GM23248 (cell line): ENCODE data around the gene ZNF385D. TPM values are rescaled to one million over a fixed set of nuclear protein-coding genes. Genes with fewer than 3 reads are reported as not detected.

ENCODE experiments used
- DNase-seq: peaks from one replicate; pipeline ENCODE4 v3.0.0-alpha.2; 2015
- H2AFZ ChIP-seq: fragments of 200-600 bp; sonication (generic); 2 replicates; pipeline ENCODE4 v1.6.1; 2016; ENCODE audit warnings: antibody characterized with exemption
- H3F3A ChIP-seq: fragments of 200-600 bp; sonication (generic); 2 replicates; pipeline ENCODE4 v1.6.1; 2016; ENCODE audit warnings: mild to moderate bottlenecking, antibody characterized with exemption, mixed run types; ENCODE audit not compliant: insufficient read depth
- H3K27ac ChIP-seq: fragments of 200-600 bp; sonication (generic); 2 replicates; pipeline ENCODE4 v1.5.1; 2016; ENCODE audit warnings: mild to moderate bottlenecking
- H3K27me3 ChIP-seq: fragments of 200-600 bp; sonication (generic); replicated peaks from 2 replicates; pipeline ENCODE4 v1.6.1; 2016; ENCODE audit warnings: mild to moderate bottlenecking; ENCODE audit not compliant: insufficient read depth
- H3K36me3 ChIP-seq: fragments of 200-600 bp; sonication (generic); 2 replicates; pipeline ENCODE4 v1.6.1; 2016; ENCODE audit warnings: low read depth, mild to moderate bottlenecking
- H3K4me1 ChIP-seq: fragments of 200-600 bp; sonication (generic); 2 replicates; pipeline ENCODE4 v1.6.1; 2016; ENCODE audit warnings: mild to moderate bottlenecking; ENCODE audit not compliant: insufficient read depth
- H3K4me2 ChIP-seq: fragments of 200-600 bp; sonication (generic); one replicate; pipeline ENCODE4 v1.6.1; 2016; ENCODE audit warnings: mild to moderate bottlenecking; ENCODE audit not compliant: unreplicated experiment
- H3K4me3 ChIP-seq: fragments of 200-600 bp; sonication (generic); 2 replicates; pipeline ENCODE4 v1.5.1; 2016; ENCODE audit warnings: mild to moderate bottlenecking
- H3K79me2 ChIP-seq: fragments of 200-600 bp; sonication (generic); 2 replicates; pipeline ENCODE4 v1.6.1; 2016; ENCODE audit warnings: mild to moderate bottlenecking; ENCODE audit not compliant: insufficient read depth
- H3K9ac ChIP-seq: fragments of 200-600 bp; sonication (generic); 2 replicates; pipeline ENCODE4 v1.6.1; 2016; ENCODE audit warnings: mild to moderate bottlenecking
- H3K9me2 ChIP-seq: fragments of 200-600 bp; sonication (generic); 2 replicates; pipeline ENCODE4 v1.6.1; 2016; ENCODE audit warnings: mixed run types, mild to moderate bottlenecking, moderate library complexity; ENCODE audit not compliant: insufficient read depth
- H3K9me3 ChIP-seq: fragments of 200-600 bp; sonication (generic); one replicate; pipeline ENCODE4 v1.6.1; 2017; ENCODE audit warnings: low read depth
- H4K20me1 ChIP-seq: fragments of 200-600 bp; sonication (generic); 2 replicates; pipeline ENCODE4 v1.6.0; 2016; ENCODE audit not compliant: insufficient read depth
- EZH2 ChIP-seq: fragments of 200-600 bp; sonication (generic); IDR thresholded peaks from 2 replicates; pipeline ENCODE4 v1.6.1; 2018; ENCODE audit warnings: antibody characterized with exemption, mild to moderate bottlenecking; ENCODE audit not compliant: insufficient read depth, poor library complexity, severe bottlenecking
- EZH2phosphoT487 ChIP-seq: fragments of 200-600 bp; sonication (generic); IDR thresholded peaks from 2 replicates; pipeline ENCODE4 v1.6.1; 2018; ENCODE audit warnings: antibody characterized with exemption, moderate library complexity, mild to moderate bottlenecking, low read depth; ENCODE audit not compliant: insufficient read depth
- WGBS, 2 experiments: methylation state at CpG; one replicate each; pipeline ENCODE4 v1.1.6; 2015 to 2017; ENCODE audit warnings: low lambda C conversion rate in 2 of 2, low coverage in 1 of 2; ENCODE audit errors: missing lambda C conversion rate in 2 of 2; 5-methylcytosine and 5-hydroxymethylcytosine counted together
- in situ Hi-C: fragments of 300-500 bp; cut with MboI; formaldehyde crosslinking; loops from 2 replicates; pipeline ENCODE4 v1.15.0; 2020
- polyA plus RNA-seq: library from polyadenylated mRNA; unstranded; fragments of >200 nt; fragmentation: Nextera tagmentation; extraction: Ambion mirVana; gene quantifications from 2 replicates; pipeline ENCODE4 v1.2.1, GENCODE V29; 2016
- total RNA-seq: library from RNA; depleted of rRNA; stranded (reverse); fragments of >200 nt; shearing (Covaris generic); gene quantifications from 2 replicates; pipeline ENCODE4 v1.2.3, GENCODE V29; 2014

Gene ZNF385D
- total and polyA plus RNA-seq, 2 experiments from 2014 or later: 0.97 to 13.8 TPM

DNA sequence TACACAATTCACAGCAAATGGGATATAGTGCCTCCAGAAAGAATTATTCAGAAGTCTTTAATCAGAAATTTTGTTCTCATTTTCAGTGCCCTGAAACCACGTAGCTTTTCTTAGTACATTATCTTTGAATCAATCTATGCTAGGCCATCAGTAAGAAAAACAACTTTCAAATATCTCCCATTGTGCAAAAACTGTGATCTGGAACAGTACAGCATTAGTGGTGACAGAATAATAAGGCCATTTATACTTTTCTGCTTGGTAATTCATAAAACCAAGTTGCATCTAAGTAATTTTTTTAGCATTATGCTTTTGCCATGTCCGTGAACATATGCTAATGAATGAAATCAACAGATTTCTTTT is 35.4 kb upstream of the ZNF385D start:
- H3K4me1 ChIP-seq: no peaks in the 10 kb centered on the region
- DNase-seq: no peak
- H3K4me2 ChIP-seq: no peak overlapping the region
- in situ Hi-C loops: no loop called here
- H3F3A ChIP-seq: no peaks in the 10 kb centered on the region
- 73 to 78% methylated on average over 2 of the region's 2 CpGs for WGBS, 2 experiments
- H3K79me2 ChIP-seq: no peaks in the 10 kb centered on the region
- H3K27ac ChIP-seq: no peak overlapping the region
- no peak overlapping the region for H3K4me3 ChIP-seq
- no peak for TF ChIP-seq EZH2
- no peak for TF ChIP-seq EZH2phosphoT487
- no peaks in the 10 kb centered on the region for H3K9me3 ChIP-seq
- no peaks in the 10 kb centered on the region for H4K20me1 ChIP-seq
- no peaks in the 10 kb centered on the region for H3K9me2 ChIP-seq
- H3K36me3 ChIP-seq: no peaks in the 10 kb centered on the region
- H2AFZ ChIP-seq: no peak overlapping the region
- H3K27me3 ChIP-seq: no peaks in the 10 kb centered on the region
- no peak overlapping the region for H3K9ac ChIP-seq

DNA sequence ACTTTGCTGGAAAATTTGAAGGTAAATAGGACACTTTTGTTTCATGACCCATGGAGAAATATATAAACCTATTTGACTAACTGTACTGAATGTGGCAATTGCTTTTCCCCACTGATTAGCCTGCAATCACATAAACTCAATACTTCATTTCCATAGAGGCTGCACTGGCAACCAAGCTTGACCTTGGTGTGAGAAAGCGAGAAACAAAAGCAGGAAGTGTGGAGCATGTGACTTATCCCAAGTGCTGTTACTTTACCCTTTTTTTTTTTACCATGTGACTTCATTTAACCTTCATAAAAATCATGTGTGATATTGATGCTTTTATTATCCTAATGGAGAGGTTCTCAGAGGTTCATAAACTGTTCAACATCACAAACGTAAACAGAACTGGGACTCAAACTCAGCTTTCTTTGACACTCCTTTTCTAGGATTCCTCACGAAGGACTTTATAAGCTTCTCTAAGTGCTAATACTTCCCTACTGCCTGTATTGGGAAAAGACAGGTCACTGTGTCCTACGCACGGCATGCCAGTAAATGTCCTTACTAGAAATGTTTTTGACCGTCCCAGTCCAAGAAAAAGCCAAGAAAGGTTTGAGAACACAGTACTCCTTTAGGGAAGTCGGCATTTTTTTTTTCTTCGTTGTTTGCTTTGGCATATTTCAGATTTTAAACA is 34.9 kb upstream of the ZNF385D start:
- H3K9ac ChIP-seq: no peak overlapping the region

DNA sequence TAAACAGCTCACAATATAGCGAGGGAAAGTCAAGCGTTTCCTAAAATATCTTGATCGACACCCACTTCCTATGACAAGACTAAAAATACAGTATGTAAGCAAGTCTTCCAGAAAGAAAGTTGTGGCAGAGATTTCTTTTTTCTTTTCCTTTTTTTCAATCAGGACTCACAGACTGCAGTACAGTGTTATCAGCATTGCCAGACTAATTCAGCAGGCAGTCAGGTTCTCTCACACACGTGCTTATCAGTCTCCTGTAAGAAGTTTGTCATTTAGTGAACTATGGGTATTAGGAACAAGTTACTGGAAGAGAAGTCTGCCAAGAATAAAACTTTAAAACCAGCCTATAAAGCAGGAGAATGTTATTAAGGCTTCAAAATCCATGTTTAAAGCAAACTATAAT is 32.8 kb upstream of the ZNF385D start:
- no peak for TF ChIP-seq EZH2phosphoT487
- TF ChIP-seq EZH2: no peak
- Histone ChIP-seq H3F3A (no peaks in the 10 kb centered on the region), H4K20me1 (no peaks in the 10 kb centered on the region), H3K9ac (no peak overlapping the region), H3K27me3 (no peaks in the 10 kb centered on the region), H3K36me3 (no peaks in the 10 kb centered on the region), H2AFZ (no peak overlapping the region), H3K4me2 (no peak overlapping the region), H3K4me3 (no peak overlapping the region), H3K9me3 (no peaks in the 10 kb centered on the region), H3K4me1 (no peaks in the 10 kb centered on the region), H3K79me2 (no peaks in the 10 kb centered on the region), H3K27ac (no peak overlapping the region), H3K9me2 (no peaks in the 10 kb centered on the region)
- 84 to 88% methylated on average over 4 of the region's 4 CpGs for WGBS, 2 experiments
- in situ Hi-C loops: no loop called here
- DNase-seq: no peak

More for the DNA sequence above, 34.9 kb upstream of the ZNF385D start:
- Histone ChIP-seq H4K20me1 (no peaks in the 10 kb centered on the region), H3K9me3 (no peaks in the 10 kb centered on the region), H2AFZ (no peak overlapping the region), H3K79me2 (no peaks in the 10 kb centered on the region), H3K27ac (no peak overlapping the region), H3K4me1 (no peaks in the 10 kb centered on the region), H3F3A (no peaks in the 10 kb centered on the region), H3K9me2 (no peaks in the 10 kb centered on the region), H3K4me2 (no peak overlapping the region), H3K4me3 (no peak overlapping the region), H3K27me3 (no peaks in the 10 kb centered on the region), H3K36me3 (no peaks in the 10 kb centered on the region)
- TF ChIP-seq EZH2: no peak
- no peak for TF ChIP-seq EZH2phosphoT487
- DNase-seq: no peak
- 76 to 79% methylated on average over 8 of the region's 8 CpGs for WGBS, 2 experiments
- in situ Hi-C loops: no loop called here

DNA sequence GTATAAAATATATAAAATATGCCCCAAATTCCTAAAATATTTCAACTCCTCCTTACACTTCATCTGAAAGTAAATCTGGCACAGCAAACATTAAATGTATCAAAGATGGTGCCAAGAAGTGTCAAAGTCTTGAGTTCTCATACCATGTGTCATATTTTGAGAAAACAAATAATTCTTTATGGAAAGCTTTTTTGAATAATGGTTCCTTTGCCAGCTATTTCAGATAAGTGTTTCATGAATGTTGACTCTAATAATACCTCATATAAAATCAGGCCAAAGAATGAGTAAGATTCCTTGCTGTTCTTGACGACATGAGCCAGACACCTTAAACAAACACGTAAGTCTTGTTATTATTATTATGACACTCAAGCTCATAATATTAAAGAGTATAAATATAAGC is 30.3 kb upstream of the ZNF385D start:
- Histone ChIP-seq H3K9me2 (no peaks in the 10 kb centered on the region), H3K9ac (no peak overlapping the region), H3F3A (no peaks in the 10 kb centered on the region), H4K20me1 (no peaks in the 10 kb centered on the region), H3K36me3 (no peaks in the 10 kb centered on the region), H3K4me1 (no peaks in the 10 kb centered on the region), H3K27me3 (no peaks in the 10 kb centered on the region), H3K4me3 (no peak overlapping the region), H3K79me2 (no peaks in the 10 kb centered on the region), H3K27ac (no peak overlapping the region), H3K9me3 (no peaks in the 10 kb centered on the region), H2AFZ (no peak overlapping the region), H3K4me2 (no peak overlapping the region)
- no peak for DNase-seq
- in situ Hi-C loops: no loop called here
- TF ChIP-seq EZH2 (no peak), EZH2phosphoT487 (no peak)
- WGBS, 2 experiments: 80 to 81% methylated on average over 2 of the region's 2 CpGs
